T-helper 2 cell treated with Interferon-gamma antibody and Interleukin-4, amounts not matched to agents 5 μg/mL and 100 μg/mL, for 36 hours (primary cell): ENCODE measurements around the gene RNF126.
"Not testable (repeated sequence)": the region's sequence is repeated elsewhere in the genome, so short reads cannot be mapped to it uniquely, and the experiment has no call there.

ENCODE experiments used
- DNase-seq: peaks from one replicate; pipeline ENCODE4 v3.0.0; 2021; ENCODE audit warnings: low spot score
- H3K27ac Mint-ChIP-seq: one replicate; pipeline ENCODE4 v1.8.0; 2021; ENCODE audit warnings: mild to moderate bottlenecking, mixed read lengths
- H3K27me3 Mint-ChIP-seq: one replicate; pipeline ENCODE4 v1.8.0; 2021; ENCODE audit warnings: low read depth, mixed read lengths
- H3K36me3 Mint-ChIP-seq: one replicate; pipeline ENCODE4 v1.8.0; 2021; ENCODE audit warnings: low read depth, mixed read lengths
- H3K4me1 Mint-ChIP-seq: one replicate; pipeline ENCODE4 v1.8.0; 2021; ENCODE audit warnings: low read depth, mixed read lengths
- H3K4me3 Mint-ChIP-seq: one replicate; pipeline ENCODE4 v1.8.0; 2022; ENCODE audit warnings: mild to moderate bottlenecking, moderate library complexity, mixed read lengths
- H3K9me3 Mint-ChIP-seq: one replicate; pipeline ENCODE4 v1.8.0; 2021; ENCODE audit warnings: mixed read lengths

The RNF126 gene

GRCh38 chr19:623974-624373 is 39.0 kb downstream of the RNF126 start:
- no peaks in the 10 kb centered on the region for H3K27me3 Mint-ChIP-seq
- H3K27ac Mint-ChIP-seq: no peak overlapping the region
- no peaks in the 10 kb centered on the region for H3K9me3 Mint-ChIP-seq
- no peak overlapping the region for H3K4me3 Mint-ChIP-seq
- DNase-seq: no peak
- H3K4me1 Mint-ChIP-seq: peaks cover 2% of the 10 kb centered on the region
- peaks cover 18% of the 10 kb centered on the region for H3K36me3 Mint-ChIP-seq

GRCh38 chr19:623175-623916 is 39.7 kb downstream of the RNF126 start:
- no peaks in the 10 kb centered on the region for H3K9me3 Mint-ChIP-seq

GRCh38 chr19:622666-623065 is 40.3 kb downstream of the RNF126 start:
- Mint-ChIP-seq H3K4me1 (no peaks in the 10 kb centered on the region), H3K4me3 (no peak overlapping the region), H3K9me3 (no peaks in the 10 kb centered on the region), H3K27ac (no peak overlapping the region), H3K36me3 (peaks cover 14% of the 10 kb centered on the region), H3K27me3 (no peaks in the 10 kb centered on the region)
- no peak for DNase-seq

More at GRCh38 chr19:623175-623916, 39.7 kb downstream of the RNF126 start:
- H3K27me3 Mint-ChIP-seq: no peaks in the 10 kb centered on the region
- H3K4me3 Mint-ChIP-seq: no peak overlapping the region
- no peak overlapping the region for H3K27ac Mint-ChIP-seq
- DNase-seq: no peak
- H3K36me3 Mint-ChIP-seq: peaks cover 18% of the 10 kb centered on the region
- no peaks in the 10 kb centered on the region for H3K4me1 Mint-ChIP-seq

GRCh38 chr19:621819-622218 is 41.2 kb downstream of the RNF126 start:
- H3K4me3 Mint-ChIP-seq: no peak overlapping the region
- no peaks in the 10 kb centered on the region for H3K4me1 Mint-ChIP-seq
- H3K27ac Mint-ChIP-seq: no peak overlapping the region
- no peaks in the 10 kb centered on the region for H3K27me3 Mint-ChIP-seq
- no peak for DNase-seq
- H3K9me3 Mint-ChIP-seq: no peaks in the 10 kb centered on the region
- H3K36me3 Mint-ChIP-seq: peaks cover 13% of the 10 kb centered on the region

GRCh38 chr19:621191-621590 is 41.8 kb downstream of the RNF126 start:
- H3K4me3 Mint-ChIP-seq, H3K27ac Mint-ChIP-seq, H3K27me3 Mint-ChIP-seq, H3K4me1 Mint-ChIP-seq, H3K9me3 Mint-ChIP-seq, DNase-seq: not testable (repeated sequence)
- H3K36me3 Mint-ChIP-seq: peaks cover 12% of the 10 kb centered on the region

GRCh38 chr19:620166-620862 is 42.7 kb downstream of the RNF126 start:
- Mint-ChIP-seq H3K4me1 (no peaks in the 10 kb centered on the region), H3K27ac (no peak overlapping the region), H3K27me3 (no peaks in the 10 kb centered on the region), H3K9me3 (no peaks in the 10 kb centered on the region), H3K4me3 (no peak overlapping the region), H3K36me3 (peaks cover 14% of the 10 kb centered on the region)
- no peak for DNase-seq

GRCh38 chr19:619286-620002 is 43.6 kb downstream of the RNF126 start:
- no peak overlapping the region for H3K27ac Mint-ChIP-seq
- H3K4me3 Mint-ChIP-seq: no peak overlapping the region
- peaks cover 16% of the 10 kb centered on the region for H3K36me3 Mint-ChIP-seq
- H3K27me3 Mint-ChIP-seq: no peaks in the 10 kb centered on the region
- no peaks in the 10 kb centered on the region for H3K9me3 Mint-ChIP-seq
- no peaks in the 10 kb centered on the region for H3K4me1 Mint-ChIP-seq
- no peak for DNase-seq

- no peaks in the 10 kb centered on the region for H3K4me1 Mint-ChIP-seq
- DNase-seq: no peak
- no peaks in the 10 kb centered on the region for H3K9me3 Mint-ChIP-seq
- no peak overlapping the region for H3K27ac Mint-ChIP-seq
- peaks cover 16% of the 10 kb centered on the region for H3K36me3 Mint-ChIP-seq
- H3K4me3 Mint-ChIP-seq: no peak overlapping the region
- no peaks in the 10 kb centered on the region for H3K27me3 Mint-ChIP-seq
Measured at GRCh38 chr19:618674-619285, 44.2 kb downstream of the RNF126 start.

- Mint-ChIP-seq H3K4me3 (no peak overlapping the region), H3K27me3 (no peaks in the 10 kb centered on the region), H3K36me3 (peaks cover 16% of the 10 kb centered on the region), H3K27ac (no peak overlapping the region), H3K9me3 (no peaks in the 10 kb centered on the region), H3K4me1 (no peaks in the 10 kb centered on the region)
- no peak for DNase-seq
Measured at GRCh38 chr19:618247-618619, 44.8 kb downstream of the RNF126 start.

GRCh38 chr19:617551-618246 is 45.3 kb downstream of the RNF126 start:
- H3K4me1 Mint-ChIP-seq: no peaks in the 10 kb centered on the region
- no peak for DNase-seq
- peaks cover 16% of the 10 kb centered on the region for H3K36me3 Mint-ChIP-seq
- no peak overlapping the region for H3K27ac Mint-ChIP-seq
- no peaks in the 10 kb centered on the region for H3K9me3 Mint-ChIP-seq
- no peak overlapping the region for H3K4me3 Mint-ChIP-seq
- H3K27me3 Mint-ChIP-seq: no peaks in the 10 kb centered on the region

GRCh38 chr19:616747-617526 is 46.1 kb downstream of the RNF126 start:
- no peaks in the 10 kb centered on the region for H3K4me1 Mint-ChIP-seq
- H3K27me3 Mint-ChIP-seq: no peaks in the 10 kb centered on the region
- DNase-seq: no peak
- H3K4me3 Mint-ChIP-seq: no peak overlapping the region
- H3K36me3 Mint-ChIP-seq: peaks cover 16% of the 10 kb centered on the region
- no peaks in the 10 kb centered on the region for H3K9me3 Mint-ChIP-seq
- no peak overlapping the region for H3K27ac Mint-ChIP-seq

- Mint-ChIP-seq H3K4me3 (no peak overlapping the region), H3K27ac (no peak overlapping the region), H3K36me3 (peaks cover 16% of the 10 kb centered on the region), H3K9me3 (no peaks in the 10 kb centered on the region), H3K27me3 (no peaks in the 10 kb centered on the region), H3K4me1 (no peaks in the 10 kb centered on the region)
- no peak for DNase-seq
Measured at GRCh38 chr19:616062-616700, 46.8 kb downstream of the RNF126 start.

- Mint-ChIP-seq H3K9me3 (no peaks in the 10 kb centered on the region), H3K27ac (no peak overlapping the region), H3K4me3 (no peak overlapping the region), H3K4me1 (peaks cover 2% of the 10 kb centered on the region), H3K36me3 (peaks cover 16% of the 10 kb centered on the region), H3K27me3 (no peaks in the 10 kb centered on the region)
- DNase-seq: no peak
Measured at GRCh38 chr19:615619-616018, 47.4 kb downstream of the RNF126 start.
